ENCODE measurements around the gene CTDSP2. TPM values are rescaled to one million over a fixed set of nuclear protein-coding genes. Genes with fewer than 3 reads are reported as not detected.

CTDSP2 gene
- polyA plus RNA-seq, 3 donors, result 59.1 to 148 (median 70.2) TPM

GRCh38 chr12:57893431-57894353, 47.2 kb upstream of the CTDSP2 start:
- no peaks in the 10 kb centered on the region for H3K79me2 ChIP-seq (ENCODE audit: insufficient read depth, low read length)
- Mint-ChIP-seq H3K36me3 (peaks cover 0 to 1% of the 10 kb centered on the region in 2 donors), H3K9me3 (no peaks in the 10 kb centered on the region), H3K27ac (peak overlapping the region in 2 of 7 donors; percentile 33 to 39), H3K27me3 (ENCODE audit: low read depth in 3 of 3) (peaks cover 22 to 37% (median 30%) of the 10 kb centered on the region in 3 donors), H3K4me1 (peaks cover 48% of the 10 kb centered on the region), H3K4me3 (peak overlapping the region in 1 of 2 donors; percentile 60)
- WGBS (ENCODE audit: insufficient coverage), result 44% methylated on average over 9 of the region's 13 CpGs
- H3K27ac ChIP-seq (ENCODE audit: low read depth in 1 of 2, low read length in 2 of 2), result no peak overlapping the region
- peak overlapping the region; percentile 41 for H2AFZ ChIP-seq (ENCODE audit: insufficient read depth, low read depth, low read length, poor library complexity, severe bottlenecking)
- H3K4me1 ChIP-seq (ENCODE audit: control insufficient read depth in 1 of 2, insufficient read depth in 2 of 2, low read length in 2 of 2), result peaks cover 28 to 37% of the 10 kb centered on the region in 2 donors
- TF ChIP-seq, protein P1, sequence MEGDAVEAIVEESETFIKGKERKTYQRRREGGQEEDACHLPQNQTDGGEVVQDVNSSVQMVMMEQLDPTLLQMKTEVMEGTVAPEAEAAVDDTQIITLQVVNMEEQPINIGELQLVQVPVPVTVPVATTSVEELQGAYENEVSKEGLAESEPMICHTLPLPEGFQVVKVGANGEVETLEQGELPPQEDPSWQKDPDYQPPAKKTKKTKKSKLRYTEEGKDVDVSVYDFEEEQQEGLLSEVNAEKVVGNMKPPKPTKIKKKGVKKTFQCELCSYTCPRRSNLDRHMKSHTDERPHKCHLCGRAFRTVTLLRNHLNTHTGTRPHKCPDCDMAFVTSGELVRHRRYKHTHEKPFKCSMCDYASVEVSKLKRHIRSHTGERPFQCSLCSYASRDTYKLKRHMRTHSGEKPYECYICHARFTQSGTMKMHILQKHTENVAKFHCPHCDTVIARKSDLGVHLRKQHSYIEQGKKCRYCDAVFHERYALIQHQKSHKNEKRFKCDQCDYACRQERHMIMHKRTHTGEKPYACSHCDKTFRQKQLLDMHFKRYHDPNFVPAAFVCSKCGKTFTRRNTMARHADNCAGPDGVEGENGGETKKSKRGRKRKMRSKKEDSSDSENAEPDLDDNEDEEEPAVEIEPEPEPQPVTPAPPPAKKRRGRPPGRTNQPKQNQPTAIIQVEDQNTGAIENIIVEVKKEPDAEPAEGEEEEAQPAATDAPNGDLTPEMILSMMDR (IDR thresholded peaks at IDR 0.05), result no peak
- no peak overlapping the region for H3K4me3 ChIP-seq (replicated peaks in 1 of 3; ENCODE audit: low read depth in 2 of 3, low read length in 3 of 3)
- no peak overlapping the region for H3K9ac ChIP-seq (ENCODE audit: insufficient read depth, low read length, poor library complexity, severe bottlenecking)
- H3K9me3 ChIP-seq (replicated peaks in 1 of 2; ENCODE audit: control insufficient read depth in 1 of 2, insufficient read depth in 1 of 2, low read length in 2 of 2), result no peaks in the 10 kb centered on the region
- peaks cover 9 to 21% of the 10 kb centered on the region in 2 donors for H3K27me3 ChIP-seq (ENCODE audit: control insufficient read depth in 2 of 2, insufficient read depth in 2 of 2, low read length in 2 of 2)
- H3K4me2 ChIP-seq (replicated peaks; ENCODE audit: extremely low read depth, low read length, poor library complexity, severe bottlenecking), result peak overlapping the region; percentile 1
- H4K20me1 ChIP-seq (ENCODE audit: insufficient read depth, low read length), result no peaks in the 10 kb centered on the region
- DNase-seq, result peak in 2 of 3 donors; percentile 10 to 16
- intact Hi-C loops (cut with micrococcal nuclease), result no loop called here
- H3K36me3 ChIP-seq (replicated peaks in 1 of 2; ENCODE audit: control insufficient read depth in 1 of 2, insufficient read depth in 2 of 2, low read length in 2 of 2), result no peaks in the 10 kb centered on the region

- intact Hi-C loops (cut with micrococcal nuclease), result no loop called here
- Mint-ChIP-seq H3K36me3 (peaks cover 0 to 1% of the 10 kb centered on the region in 2 donors), H3K4me1 (peaks cover 35% of the 10 kb centered on the region), H3K9me3 (no peaks in the 10 kb centered on the region), H3K27me3 (ENCODE audit: low read depth in 3 of 3) (peaks cover 23 to 27% (median 25%) of the 10 kb centered on the region in 3 donors), H3K27ac (no peak overlapping the region), H3K4me3 (no peak overlapping the region)
- peaks cover 9 to 17% of the 10 kb centered on the region in 2 donors for H3K27me3 ChIP-seq (ENCODE audit: control insufficient read depth in 2 of 2, insufficient read depth in 2 of 2, low read length in 2 of 2)
- no peak overlapping the region for H2AFZ ChIP-seq (ENCODE audit: insufficient read depth, low read depth, low read length, poor library complexity, severe bottlenecking)
- TF ChIP-seq, protein P1 (IDR thresholded peaks at IDR 0.05), result no peak
- H4K20me1 ChIP-seq (ENCODE audit: insufficient read depth, low read length), result no peaks in the 10 kb centered on the region
- no peak overlapping the region for H3K4me3 ChIP-seq (replicated peaks in 1 of 3; ENCODE audit: low read depth in 2 of 3, low read length in 3 of 3)
- peaks cover 23 to 28% of the 10 kb centered on the region in 2 donors for H3K4me1 ChIP-seq (ENCODE audit: control insufficient read depth in 1 of 2, insufficient read depth in 2 of 2, low read length in 2 of 2)
- no peak for DNase-seq
- H3K4me2 ChIP-seq (replicated peaks; ENCODE audit: extremely low read depth, low read length, poor library complexity, severe bottlenecking), result no peak overlapping the region
- H3K9me3 ChIP-seq (replicated peaks in 1 of 2; ENCODE audit: control insufficient read depth in 1 of 2, insufficient read depth in 1 of 2, low read length in 2 of 2), result no peaks in the 10 kb centered on the region
- H3K79me2 ChIP-seq (ENCODE audit: insufficient read depth, low read length), result no peaks in the 10 kb centered on the region
- H3K9ac ChIP-seq (ENCODE audit: insufficient read depth, low read length, poor library complexity, severe bottlenecking), result no peak overlapping the region
- H3K27ac ChIP-seq (ENCODE audit: low read depth in 1 of 2, low read length in 2 of 2), result no peak overlapping the region
- H3K36me3 ChIP-seq (replicated peaks in 1 of 2; ENCODE audit: control insufficient read depth in 1 of 2, insufficient read depth in 2 of 2, low read length in 2 of 2), result no peaks in the 10 kb centered on the region
- WGBS (ENCODE audit: insufficient coverage), result 87% methylated on average over 6 of the region's 9 CpGs
Measured at GRCh38 chr12:57892232-57892972, 45.9 kb upstream of the CTDSP2 start.
